Glutamatergic neuron (in vitro differentiated cells): ENCODE measurements around the gene KCNG2. TPM values are rescaled to one million over a fixed set of nuclear protein-coding genes. Genes with fewer than 3 reads are reported as not detected.
A peak's percentile ranks its signal among the peaks of the same experiment; 100 is the strongest.

ENCODE experiments used
- DNase-seq: peaks from one replicate; pipeline ENCODE4 v3.0.0; 2022
- H3K27ac Mint-ChIP-seq: one replicate; pipeline ENCODE4 v1.8.0; 2020; ENCODE audit warnings: mild to moderate bottlenecking, mixed read lengths, inconsistent platforms; ENCODE audit not compliant: unreplicated experiment
- H3K27me3 Mint-ChIP-seq: one replicate; pipeline ENCODE4 v1.8.0; 2020; ENCODE audit warnings: mild to moderate bottlenecking, moderate library complexity, mixed read lengths, inconsistent platforms; ENCODE audit not compliant: unreplicated experiment
- H3K36me3 Mint-ChIP-seq: one replicate; pipeline ENCODE4 v1.8.0; 2020; ENCODE audit warnings: mild to moderate bottlenecking, mixed read lengths, inconsistent platforms; ENCODE audit not compliant: unreplicated experiment
- H3K4me1 Mint-ChIP-seq: one replicate; pipeline ENCODE4 v1.8.0; 2020; ENCODE audit warnings: mild to moderate bottlenecking, low read depth, mixed read lengths, inconsistent platforms; ENCODE audit not compliant: unreplicated experiment
- H3K4me3 Mint-ChIP-seq: one replicate; pipeline ENCODE4 v1.8.0; 2020; ENCODE audit warnings: mild to moderate bottlenecking, mixed read lengths, inconsistent platforms; ENCODE audit not compliant: unreplicated experiment
- H3K9me3 Mint-ChIP-seq: one replicate; pipeline ENCODE4 v1.8.0; 2020; ENCODE audit warnings: mild to moderate bottlenecking, moderate library complexity, mixed read lengths, inconsistent platforms; ENCODE audit not compliant: unreplicated experiment
- total RNA-seq: library from RNA; stranded (reverse); fragmentation: NEBNext Ultra II Directional; extraction: Animal tissue kit (Norgen Biotek cat#: 25700); gene quantifications from one replicate; pipeline ENCODE4 v1.2.1, GENCODE V29; 2021; ENCODE audit not compliant: unreplicated experiment
- TF ChIP-seq, protein P1 (sequence below): fragments of 200-600 bp; sonication (generic); IDR thresholded peaks from one replicate; pipeline ENCODE4 v1.5.0; 2021; ENCODE audit not compliant: partially characterized antibody, unreplicated experiment

The KCNG2 gene
- total RNA-seq, 1 donor from 2014 or later, result 1.6 TPM

DNA sequence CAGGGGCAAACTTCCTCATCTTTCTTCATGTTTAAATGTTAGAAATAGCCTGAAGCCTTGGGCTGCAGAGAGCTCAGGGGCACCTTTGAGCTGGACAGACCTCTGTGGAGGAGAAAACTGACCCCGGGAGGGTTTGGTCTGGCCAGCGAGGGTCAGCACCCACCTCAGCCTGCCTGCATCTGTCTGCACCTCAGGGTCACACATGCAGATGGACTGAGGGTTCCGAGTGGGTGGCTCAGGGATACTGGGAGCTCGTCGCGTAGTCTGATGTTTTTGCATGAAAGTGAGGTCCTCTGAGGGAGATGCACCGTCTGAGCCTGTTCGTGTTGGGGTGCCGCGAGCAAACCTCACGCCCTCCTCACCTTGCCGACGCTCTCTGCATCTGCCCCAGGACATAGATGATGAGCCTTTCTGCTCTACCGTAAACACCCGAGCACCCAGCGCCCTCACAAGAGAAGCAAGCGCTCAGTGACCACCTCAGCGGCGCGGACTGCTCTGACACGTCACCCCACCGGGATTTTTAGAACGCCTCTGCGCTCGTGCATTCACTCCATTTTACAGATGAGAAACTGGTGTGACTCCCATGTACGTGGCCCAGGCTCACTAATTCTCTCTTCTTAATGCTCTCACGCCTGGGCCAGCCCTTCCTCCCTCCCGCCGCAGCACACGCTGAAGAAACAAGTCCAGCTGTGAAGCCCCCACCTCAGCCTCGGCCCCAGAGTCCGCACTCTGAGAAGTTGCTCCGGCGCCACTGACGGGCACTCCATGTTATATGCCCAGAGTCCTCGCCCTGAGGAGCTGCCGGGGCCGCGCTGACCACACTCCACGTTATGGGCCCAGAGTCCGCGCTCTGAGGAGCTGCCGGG lies 9.5 kb downstream of the KCNG2 start:
- DNase-seq, result no peak
- H3K27ac Mint-ChIP-seq, result no peak overlapping the region

DNA sequence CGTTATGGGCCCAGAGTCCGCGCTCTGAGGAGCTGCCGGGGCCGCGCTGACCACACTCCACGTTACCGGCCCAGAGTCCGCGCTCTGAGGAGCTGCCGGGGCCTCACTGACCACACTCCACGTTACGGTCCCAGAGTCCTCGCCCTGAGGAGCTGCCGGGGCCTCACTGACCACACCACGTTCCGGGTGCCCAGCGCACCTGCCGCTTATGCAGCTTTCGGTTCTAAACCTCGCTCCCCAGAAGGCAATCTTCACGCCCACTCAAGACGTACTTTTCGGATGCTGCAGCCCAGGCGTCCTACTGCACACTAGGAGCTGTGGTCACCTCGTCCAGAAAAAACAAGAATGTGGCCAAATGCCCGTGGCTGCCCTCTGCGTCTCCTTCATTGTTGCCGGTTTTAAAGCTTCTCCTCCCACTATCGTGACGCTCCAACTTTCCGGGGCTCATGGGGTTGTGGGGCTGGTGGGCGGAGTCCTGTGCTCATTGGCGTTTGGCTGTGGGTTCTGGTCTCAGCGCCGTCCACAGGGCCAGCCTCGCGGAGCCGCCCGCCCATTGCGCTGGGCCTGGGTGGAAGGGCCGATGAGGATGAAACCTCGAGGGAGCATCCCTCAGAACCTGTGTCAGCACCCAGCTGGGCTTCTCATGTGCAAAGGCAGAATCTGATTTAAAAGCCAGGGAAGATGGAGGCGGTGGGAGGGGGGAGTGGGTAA lies 11.9 kb downstream of the KCNG2 start:
- H3K36me3 Mint-ChIP-seq, result peaks cover 16% of the 10 kb centered on the region
- no peak overlapping the region for H3K4me3 Mint-ChIP-seq
- H3K9me3 Mint-ChIP-seq, result peaks cover 5% of the 10 kb centered on the region
- DNase-seq, result no peak
- H3K27ac Mint-ChIP-seq, result no peak overlapping the region
- H3K27me3 Mint-ChIP-seq, result peaks cover 9% of the 10 kb centered on the region
- TF ChIP-seq, protein P1, sequence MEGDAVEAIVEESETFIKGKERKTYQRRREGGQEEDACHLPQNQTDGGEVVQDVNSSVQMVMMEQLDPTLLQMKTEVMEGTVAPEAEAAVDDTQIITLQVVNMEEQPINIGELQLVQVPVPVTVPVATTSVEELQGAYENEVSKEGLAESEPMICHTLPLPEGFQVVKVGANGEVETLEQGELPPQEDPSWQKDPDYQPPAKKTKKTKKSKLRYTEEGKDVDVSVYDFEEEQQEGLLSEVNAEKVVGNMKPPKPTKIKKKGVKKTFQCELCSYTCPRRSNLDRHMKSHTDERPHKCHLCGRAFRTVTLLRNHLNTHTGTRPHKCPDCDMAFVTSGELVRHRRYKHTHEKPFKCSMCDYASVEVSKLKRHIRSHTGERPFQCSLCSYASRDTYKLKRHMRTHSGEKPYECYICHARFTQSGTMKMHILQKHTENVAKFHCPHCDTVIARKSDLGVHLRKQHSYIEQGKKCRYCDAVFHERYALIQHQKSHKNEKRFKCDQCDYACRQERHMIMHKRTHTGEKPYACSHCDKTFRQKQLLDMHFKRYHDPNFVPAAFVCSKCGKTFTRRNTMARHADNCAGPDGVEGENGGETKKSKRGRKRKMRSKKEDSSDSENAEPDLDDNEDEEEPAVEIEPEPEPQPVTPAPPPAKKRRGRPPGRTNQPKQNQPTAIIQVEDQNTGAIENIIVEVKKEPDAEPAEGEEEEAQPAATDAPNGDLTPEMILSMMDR, result no peak
- peaks cover 27% of the 10 kb centered on the region for H3K4me1 Mint-ChIP-seq

More for the DNA sequence above, 9.5 kb downstream of the KCNG2 start:
- H3K4me1 Mint-ChIP-seq, result peaks cover 18% of the 10 kb centered on the region
- TF ChIP-seq, protein P1, result no peak
- no peak overlapping the region for H3K4me3 Mint-ChIP-seq
- H3K27me3 Mint-ChIP-seq, result peaks cover 9% of the 10 kb centered on the region
- peaks cover 4% of the 10 kb centered on the region for H3K9me3 Mint-ChIP-seq
- peaks cover 20% of the 10 kb centered on the region for H3K36me3 Mint-ChIP-seq

DNA sequence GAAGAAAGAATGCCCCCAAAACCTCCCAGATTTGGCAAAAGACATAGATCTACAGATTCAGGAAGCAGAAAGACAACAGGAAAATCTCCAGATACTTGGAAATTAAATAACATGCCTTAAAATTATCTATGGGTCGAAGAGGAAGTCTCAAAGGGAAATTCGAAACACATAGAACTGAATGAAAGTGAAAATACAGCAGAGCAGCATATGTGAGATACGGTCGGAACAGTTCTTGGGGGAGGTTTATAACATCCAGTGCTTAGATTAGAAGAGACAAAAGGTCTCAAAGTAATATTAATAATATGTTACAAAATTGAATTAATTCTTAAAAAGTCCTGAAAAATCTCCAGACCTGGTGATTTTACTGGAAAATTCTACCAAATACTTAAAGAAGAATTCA lies 14.3 kb downstream of the KCNG2 start:
- TF ChIP-seq, protein P1, result no peak
- H3K27ac Mint-ChIP-seq, result no peak overlapping the region
- H3K9me3 Mint-ChIP-seq, result peaks cover 9% of the 10 kb centered on the region
- H3K4me1 Mint-ChIP-seq, result peaks cover 12% of the 10 kb centered on the region
- peaks cover 16% of the 10 kb centered on the region for H3K36me3 Mint-ChIP-seq
- DNase-seq, result no peak
- no peak overlapping the region for H3K4me3 Mint-ChIP-seq
- peaks cover 6% of the 10 kb centered on the region for H3K27me3 Mint-ChIP-seq

DNA sequence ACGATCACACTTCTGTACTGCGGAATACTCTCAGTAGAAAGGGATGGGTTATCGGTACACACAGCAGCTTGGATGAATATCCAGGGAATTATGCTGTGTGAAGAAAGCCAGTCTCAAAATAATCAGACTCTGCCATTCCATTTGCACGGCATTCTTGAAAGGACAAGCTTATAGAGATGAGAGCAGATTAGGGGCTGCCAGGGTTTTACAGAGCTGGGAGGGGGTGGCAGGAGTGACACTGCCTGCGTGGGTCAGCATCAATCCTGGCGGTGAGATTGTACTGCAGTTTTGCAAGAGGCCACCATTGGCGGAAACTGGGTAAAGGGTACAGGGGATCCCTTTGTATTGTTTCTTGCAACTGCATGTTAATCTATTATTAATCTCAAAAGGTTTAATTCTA lies 16.6 kb downstream of the KCNG2 start:
- peaks cover 15% of the 10 kb centered on the region for H3K4me1 Mint-ChIP-seq
- peaks cover 16% of the 10 kb centered on the region for H3K36me3 Mint-ChIP-seq
- H3K27me3 Mint-ChIP-seq, result peaks cover 12% of the 10 kb centered on the region
- TF ChIP-seq, protein P1, result no peak
- peaks cover 14% of the 10 kb centered on the region for H3K9me3 Mint-ChIP-seq
- no peak overlapping the region for H3K27ac Mint-ChIP-seq
- no peak for DNase-seq
- no peak overlapping the region for H3K4me3 Mint-ChIP-seq

DNA sequence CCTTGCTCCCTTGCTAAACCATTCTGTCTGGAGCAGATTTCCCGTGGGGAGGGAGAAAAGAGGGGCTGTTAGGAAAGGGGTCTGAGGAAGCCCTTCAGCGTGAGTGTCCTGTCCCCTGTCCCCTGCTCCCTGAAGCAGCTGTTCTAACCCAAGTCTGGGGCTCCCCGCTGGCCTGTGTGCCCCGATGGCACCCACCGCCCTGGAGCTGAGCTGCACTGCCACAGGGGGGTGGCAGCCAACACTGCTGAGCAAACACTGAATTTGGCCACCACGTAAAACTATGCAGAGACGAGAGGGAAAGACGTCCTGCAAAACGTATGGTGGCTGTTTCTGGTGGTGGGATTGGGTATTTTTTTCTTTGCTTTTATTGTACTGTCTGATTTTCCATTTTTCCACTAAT lies 17.9 kb downstream of the KCNG2 start:
- Mint-ChIP-seq H3K9me3 (peaks cover 17% of the 10 kb centered on the region), H3K4me3 (no peak overlapping the region), H3K4me1 (peaks cover 15% of the 10 kb centered on the region), H3K36me3 (peaks cover 10% of the 10 kb centered on the region), H3K27me3 (peaks cover 12% of the 10 kb centered on the region), H3K27ac (no peak overlapping the region)
- TF ChIP-seq, protein P1, result peak; percentile 43
- DNase-seq, result no peak
